Activated effector memory CD4-positive, alpha-beta T cell treated with anti-CD3 and anti-CD28 coated beads, Interleukin-2, amount 50 U/mL, for 16 hours (primary cell): ENCODE measurements around the gene PGAP2.
A peak's percentile ranks its signal among the peaks of the same experiment; 100 is the strongest.

Source experiments
- DNase-seq: peaks from one replicate; pipeline ENCODE4 v3.0.0-alpha.2; 2020

The PGAP2 gene

GRCh38 chr11:3834349-3834663, 25.9 kb downstream of the PGAP2 start:
- DNase-seq, result no peak

GRCh38 chr11:3834664-3835461, 26.5 kb downstream of the PGAP2 start:
- no peak for DNase-seq

GRCh38 chr11:3835751-3836150, 27.4 kb downstream of the PGAP2 start:
- no peak for DNase-seq

GRCh38 chr11:3836903-3837302, 28.5 kb downstream of the PGAP2 start:
- peak; percentile 82 for DNase-seq

GRCh38 chr11:3837793-3838192, 29.4 kb downstream of the PGAP2 start:
- no peak for DNase-seq

- no peak for DNase-seq
Observed at GRCh38 chr11:3838504-3838903, 30.1 kb downstream of the PGAP2 start.

- peak; percentile 81 for DNase-seq
Observed at GRCh38 chr11:3840004-3840869, 31.9 kb downstream of the PGAP2 start.

- DNase-seq, result peak; percentile 89
Observed at GRCh38 chr11:3840870-3841425, 32.6 kb downstream of the PGAP2 start, which contains the start of gene RHOG. Gene RHOG (minus strand): TSS chr11:3840959. CDS start chr11:3828138, 12,821 bp downstream.

GRCh38 chr11:3841426-3842350, 33.3 kb downstream of the PGAP2 start:
- DNase-seq, result peak; percentile 97

- DNase-seq, result no peak
Observed at GRCh38 chr11:3843326-3843725, 35.0 kb downstream of the PGAP2 start.

- DNase-seq, result no peak
Observed at GRCh38 chr11:3845246-3845645, 36.9 kb downstream of the PGAP2 start.

GRCh38 chr11:3845670-3846069, 37.3 kb downstream of the PGAP2 start:
- no peak for DNase-seq

GRCh38 chr11:3849297-3849874, 41.0 kb downstream of the PGAP2 start:
- DNase-seq, result no peak

GRCh38 chr11:3853545-3853842, 45.1 kb downstream of the PGAP2 start:
- no peak for DNase-seq

- DNase-seq, result peak; percentile 86
Observed at GRCh38 chr11:3853899-3854659, 45.7 kb downstream of the PGAP2 start.

GRCh38 chr11:3854660-3854976, 46.3 kb downstream of the PGAP2 start:
- DNase-seq, result no peak

GRCh38 chr11:3854977-3855807, 46.8 kb downstream of the PGAP2 start, which contains the start of gene STIM1:
Gene STIM1 (plus strand): TSS chr11:3855664. CDS start chr11:3856271, 607 bp downstream.
- DNase-seq, result peak; percentile 100

GRCh38 chr11:3855808-3856491, 47.6 kb downstream of the PGAP2 start:
- DNase-seq, result peak; percentile 81

- no peak for DNase-seq
Observed at GRCh38 chr11:3856856-3857553, 48.6 kb downstream of the PGAP2 start.
